GM19468 (cell line): ENCODE data around the gene RNF214.
"Not testable (repeated sequence)": the region's sequence is repeated elsewhere in the genome, so short reads cannot be mapped to it uniquely, and the experiment has no call there.

Experiments used
- ATAC-seq: cut with Tn5 transposase; IDR thresholded peaks from one replicate; pipeline ENCODE4 v1.9.1; 2021; ENCODE audit warnings: mild to moderate bottlenecking, moderate library complexity, moderate number of reproducible peaks; ENCODE audit not compliant: unreplicated experiment; ENCODE audit errors: extremely low read depth

The RNF214 gene

DNA sequence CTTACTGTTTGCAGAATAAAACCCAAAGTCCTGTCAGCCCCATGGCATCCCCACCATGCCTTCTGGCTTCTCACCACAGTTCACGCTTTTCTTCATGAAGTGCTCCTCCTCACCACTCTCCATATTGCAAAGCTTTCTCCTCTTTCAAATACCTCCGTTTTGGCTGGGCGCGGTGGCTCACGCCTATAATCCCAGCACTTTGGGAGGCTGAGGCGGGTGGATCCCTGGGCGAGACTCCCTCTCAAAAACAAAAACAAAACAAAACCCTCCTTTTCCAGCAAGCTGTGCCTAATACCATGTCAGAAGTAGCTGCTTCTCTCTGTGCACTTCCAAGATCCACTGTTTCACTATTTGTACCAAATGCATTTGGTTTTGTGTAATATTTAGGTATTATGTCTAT is 76.8 kb downstream of the RNF214 start:
- ATAC-seq = no peak

DNA sequence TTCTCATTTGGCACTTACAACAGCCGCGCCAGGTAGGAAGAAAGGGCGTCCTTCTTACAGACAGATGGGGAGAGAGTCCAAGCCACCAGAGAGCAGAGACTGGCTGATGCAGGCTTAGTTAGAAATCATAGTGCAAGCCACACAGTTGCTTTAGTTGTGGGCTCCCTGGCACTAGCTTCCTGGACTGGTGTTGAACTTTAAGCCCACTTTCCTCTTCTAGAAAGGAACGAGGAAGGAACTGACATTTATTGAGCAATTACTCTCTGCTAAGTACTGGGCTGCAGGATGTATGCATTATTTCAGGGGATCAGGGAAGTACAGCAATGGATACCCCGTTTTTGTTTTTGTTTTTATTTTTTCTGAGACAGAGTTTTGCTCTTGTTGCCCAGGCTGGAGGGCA is 80.6 kb downstream of the RNF214 start:
- ATAC-seq = no peak

DNA sequence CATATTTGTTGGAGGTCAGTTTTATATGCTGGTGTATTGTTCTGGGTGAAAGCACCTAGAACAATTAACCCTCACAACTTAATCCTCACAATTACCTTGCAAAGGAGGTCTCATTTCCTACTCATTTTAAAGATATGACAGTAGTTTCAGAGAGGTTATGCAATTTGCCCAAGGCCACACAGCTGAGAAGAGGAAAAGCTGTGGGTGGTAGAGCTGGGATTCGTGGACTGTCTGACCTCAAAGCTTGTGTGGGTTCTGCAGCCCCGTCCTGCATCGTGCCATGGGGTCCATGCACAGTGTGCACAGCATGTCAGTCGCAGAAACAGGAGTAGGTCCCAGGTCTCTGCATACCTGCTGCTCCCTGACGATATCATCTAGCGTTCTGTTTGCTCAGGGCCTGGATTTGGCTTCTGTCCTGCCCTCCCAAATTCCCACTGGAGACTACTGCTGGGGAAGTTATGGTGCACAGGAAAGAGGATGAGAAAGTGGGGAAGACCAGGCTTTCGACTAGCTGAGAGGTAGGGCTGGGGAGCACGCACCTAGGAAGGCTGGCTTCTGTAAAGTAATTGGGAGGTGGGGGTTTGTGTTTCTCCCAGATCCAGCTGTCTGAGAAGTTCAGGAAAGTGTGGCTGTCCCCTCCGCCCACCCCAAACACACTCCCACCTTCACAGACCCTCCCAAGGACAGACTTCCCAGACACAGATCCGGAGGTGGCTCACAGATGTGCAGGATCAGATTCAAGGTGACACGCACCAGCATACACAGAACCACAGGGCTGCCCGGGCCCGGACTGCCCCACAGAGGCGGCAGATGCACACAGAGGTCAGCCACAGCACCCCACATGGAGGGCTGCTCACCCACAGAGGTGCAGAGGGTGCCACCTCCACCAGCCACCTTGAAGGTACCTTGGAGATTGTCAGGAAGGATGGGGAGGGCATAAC is 81.6 kb downstream of the RNF214 start:
- ATAC-seq = no peak

DNA sequence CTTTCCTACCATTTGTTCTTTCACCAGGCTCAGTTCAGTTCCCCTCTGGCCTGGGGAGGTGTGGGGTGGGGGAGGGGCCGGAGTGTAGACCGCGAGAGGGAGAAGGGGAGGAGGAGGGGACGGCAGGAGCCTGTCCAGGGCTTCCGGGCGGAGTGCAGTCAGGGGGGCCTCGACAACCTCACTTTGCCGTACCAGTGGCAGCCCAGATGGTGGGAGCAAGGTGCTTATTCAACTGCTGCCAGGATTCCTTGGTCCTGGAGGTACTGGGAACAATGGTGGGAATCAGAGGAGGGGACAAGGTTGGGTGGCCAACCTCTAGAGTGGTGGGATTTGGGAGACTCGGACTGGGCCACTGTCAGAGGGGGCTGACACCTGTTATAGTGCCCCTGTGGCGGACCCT is 82.4 kb downstream of the RNF214 start:
- no peak for ATAC-seq

DNA sequence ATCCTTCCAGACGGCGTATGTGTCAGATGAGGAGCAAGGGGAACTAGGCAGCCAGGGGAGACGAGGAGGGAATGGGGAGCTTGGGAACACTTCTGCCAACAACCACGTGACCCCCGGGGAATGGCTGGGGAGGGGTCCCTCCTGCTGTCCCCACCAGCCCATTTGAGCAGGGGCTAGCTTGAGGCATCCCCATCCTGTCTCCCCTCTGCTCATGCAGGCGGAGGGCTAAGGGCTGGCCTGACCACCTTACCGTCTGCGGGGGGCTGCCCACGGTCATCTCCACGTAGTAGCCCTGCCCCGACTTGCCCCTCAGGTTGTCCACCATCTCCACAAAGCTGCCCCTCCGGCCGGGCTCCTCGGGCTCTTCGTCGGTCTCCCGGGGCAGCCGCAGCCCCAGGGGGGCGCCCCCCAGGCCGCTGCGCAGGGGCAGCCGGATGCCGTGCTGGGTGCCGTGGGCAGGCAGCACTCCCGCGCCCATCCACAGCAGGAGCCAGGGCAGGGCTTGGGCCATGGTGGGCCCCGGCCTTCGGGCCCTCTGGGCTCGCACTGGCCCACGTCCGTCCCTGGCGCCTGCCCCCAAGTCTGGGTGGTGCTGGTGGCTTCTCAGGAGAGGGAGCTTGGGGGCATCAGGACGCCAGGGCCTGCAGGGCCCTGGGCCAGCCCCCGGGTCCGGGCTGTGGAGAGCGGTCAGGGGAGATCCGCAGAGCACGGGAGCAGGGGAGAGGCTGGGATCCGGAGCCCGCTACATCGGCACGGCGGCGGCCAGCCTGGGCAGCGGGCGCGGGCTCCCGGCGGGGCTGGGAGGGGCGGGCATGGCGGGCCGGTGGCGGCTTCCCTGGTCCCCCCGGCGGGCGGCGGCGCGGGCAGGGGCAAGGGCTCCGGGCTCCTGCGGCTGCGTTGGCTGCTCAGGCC is 83.1 kb downstream of the RNF214 start:
- ATAC-seq = no peak

DNA sequence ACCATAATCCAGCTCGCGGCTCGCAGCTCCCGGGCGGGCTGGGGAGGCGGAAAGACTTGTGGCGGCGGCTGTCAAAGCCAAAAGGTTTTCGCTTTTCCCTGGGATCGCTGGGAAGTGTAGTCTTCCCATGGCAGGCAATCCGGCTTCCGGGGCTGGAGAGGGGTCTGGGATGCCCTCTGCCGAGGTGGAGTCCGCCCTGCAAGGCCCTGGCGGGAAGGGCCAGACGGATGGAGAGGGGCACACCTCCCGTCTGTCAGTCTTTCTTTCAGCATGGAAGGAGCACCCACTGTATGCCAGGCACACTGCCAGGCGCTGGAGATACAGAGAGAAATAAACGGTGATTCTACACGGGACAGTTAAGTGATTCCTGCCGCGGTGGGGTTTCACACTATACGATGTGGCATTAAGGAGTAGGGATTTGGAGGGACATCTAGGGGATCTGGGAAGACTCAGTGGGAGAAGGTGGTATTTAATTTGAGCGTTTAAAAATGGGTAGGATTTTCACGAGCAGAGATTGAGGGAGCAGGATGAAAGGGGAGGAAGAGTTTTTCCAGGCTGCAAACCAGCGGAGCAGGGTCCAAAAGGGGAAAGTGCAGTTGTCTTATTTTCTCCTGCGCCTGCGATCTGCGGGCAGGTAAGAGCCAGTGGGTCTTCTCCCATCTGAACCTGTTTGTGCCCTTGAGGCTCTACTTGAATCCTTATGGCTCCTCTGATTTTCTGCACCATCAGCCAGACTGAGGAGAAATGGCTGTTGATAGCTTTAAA is 83.9 kb downstream of the RNF214 start, which contains the start of gene BACE1:
BACE1 (minus strand) TSS at position 60 of the 765 bp plus-strand sequence. CDS start 461 bp downstream, outside the sequence.
- ATAC-seq = no peak

DNA sequence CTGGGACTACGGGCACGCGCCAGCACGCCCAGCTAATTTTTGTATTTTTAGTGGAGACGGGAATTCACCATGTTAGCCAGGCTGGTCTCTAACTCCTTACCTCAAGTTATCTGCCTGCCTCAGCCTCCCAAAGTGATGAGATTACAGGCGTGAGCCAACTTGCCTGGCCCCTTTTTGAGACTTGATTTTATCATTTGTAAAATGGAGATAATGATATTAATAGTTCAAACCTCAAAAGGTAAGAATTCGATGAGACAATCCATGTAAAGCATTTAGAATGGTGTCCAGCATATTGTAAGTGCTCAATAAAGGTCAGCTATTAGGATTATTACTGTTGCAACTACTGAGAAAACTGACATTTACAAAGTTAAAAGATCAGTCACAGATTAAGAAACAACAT is 86.3 kb downstream of the RNF214 start:
- ATAC-seq = no peak

DNA sequence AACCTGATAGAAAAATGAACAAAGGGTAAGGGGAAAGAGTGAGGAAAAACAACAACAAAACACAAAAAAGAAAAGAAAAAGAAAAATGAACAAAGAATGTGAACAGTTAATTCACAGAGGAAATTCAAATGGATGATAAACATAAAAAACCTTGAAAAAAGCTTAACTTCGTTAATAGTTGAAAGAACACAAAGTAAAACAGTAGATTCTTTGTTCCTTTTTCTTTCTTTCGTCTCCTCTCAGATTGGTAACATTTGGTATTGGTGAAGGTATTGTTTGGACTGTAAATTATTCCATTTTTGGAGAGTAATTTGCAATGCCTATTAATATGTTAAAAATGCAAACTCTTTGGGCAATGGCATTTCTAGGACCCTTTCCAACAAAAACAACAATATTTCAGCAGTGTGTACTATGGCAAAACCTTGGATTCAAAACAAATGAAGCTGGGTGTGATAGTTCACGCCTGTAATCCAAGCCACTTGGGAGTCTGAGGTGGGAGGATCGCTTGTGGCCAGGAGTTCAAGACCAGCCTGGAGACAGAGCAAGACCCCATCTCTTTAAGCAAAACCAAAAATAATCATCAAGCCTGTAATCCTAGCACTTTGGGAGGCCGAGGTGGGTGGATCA is 86.9 kb downstream of the RNF214 start:
- no peak for ATAC-seq

DNA sequence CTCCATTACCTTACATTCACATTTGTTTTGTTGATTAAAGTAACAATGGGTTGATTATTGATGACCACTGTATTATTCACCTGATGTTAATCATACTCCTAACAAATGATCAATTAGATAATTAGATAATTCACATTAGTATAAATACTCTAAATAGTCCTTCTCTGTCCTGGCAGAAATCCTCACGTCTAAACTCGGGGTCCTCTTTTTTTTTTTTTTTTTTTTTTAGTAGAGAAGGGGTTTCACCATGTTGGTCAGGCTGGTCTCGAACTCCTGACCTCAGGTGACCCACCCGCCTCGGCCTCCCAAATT is 94.7 kb downstream of the RNF214 start:
- ATAC-seq = not testable (repeated sequence)

DNA sequence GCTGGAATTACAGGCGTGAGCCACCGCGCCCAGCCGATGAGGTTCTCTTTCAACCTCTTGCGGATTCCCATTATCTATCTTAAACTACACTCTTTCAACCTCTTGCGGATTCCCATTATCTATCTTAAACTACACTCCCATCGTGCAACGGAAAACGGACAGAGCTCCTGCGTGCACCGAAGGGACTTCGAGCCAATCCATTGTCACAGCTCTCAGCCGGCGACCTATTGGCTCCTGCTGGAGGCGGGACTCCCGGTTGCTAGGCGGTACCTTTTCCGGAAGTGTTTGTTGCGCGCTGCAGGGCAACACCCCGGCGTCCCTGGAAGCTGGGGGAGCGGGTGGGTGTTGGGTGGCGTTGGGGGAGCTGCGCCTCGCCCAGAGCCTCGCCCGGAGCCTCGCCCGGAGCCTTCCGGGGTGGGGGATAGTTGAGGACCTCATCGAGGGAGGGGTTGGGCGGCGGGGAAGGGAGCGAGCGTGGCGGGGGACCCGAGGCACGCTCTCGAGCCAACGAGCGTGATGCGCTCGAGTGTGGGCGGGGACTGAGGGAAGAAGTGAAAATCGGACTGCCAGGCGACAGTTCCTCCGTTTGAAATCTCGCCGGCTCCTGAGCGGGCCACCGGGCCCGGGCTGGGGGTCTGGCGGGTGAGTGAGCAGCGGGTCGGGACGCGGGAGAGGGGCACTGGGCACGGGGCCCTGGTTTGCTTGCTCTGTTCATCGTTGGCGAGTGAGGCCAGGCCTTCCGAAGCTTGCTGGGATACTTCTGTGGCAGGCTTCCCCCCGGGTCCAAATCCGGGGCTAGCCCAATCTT is 95.3 kb downstream of the RNF214 start, which contains the start of gene CEP164:
CEP164 (plus strand) TSS at position 288 of the 808 bp plus-strand sequence. CDS start 10,733 bp downstream, outside the sequence.
- ATAC-seq = peak; percentile 88

DNA sequence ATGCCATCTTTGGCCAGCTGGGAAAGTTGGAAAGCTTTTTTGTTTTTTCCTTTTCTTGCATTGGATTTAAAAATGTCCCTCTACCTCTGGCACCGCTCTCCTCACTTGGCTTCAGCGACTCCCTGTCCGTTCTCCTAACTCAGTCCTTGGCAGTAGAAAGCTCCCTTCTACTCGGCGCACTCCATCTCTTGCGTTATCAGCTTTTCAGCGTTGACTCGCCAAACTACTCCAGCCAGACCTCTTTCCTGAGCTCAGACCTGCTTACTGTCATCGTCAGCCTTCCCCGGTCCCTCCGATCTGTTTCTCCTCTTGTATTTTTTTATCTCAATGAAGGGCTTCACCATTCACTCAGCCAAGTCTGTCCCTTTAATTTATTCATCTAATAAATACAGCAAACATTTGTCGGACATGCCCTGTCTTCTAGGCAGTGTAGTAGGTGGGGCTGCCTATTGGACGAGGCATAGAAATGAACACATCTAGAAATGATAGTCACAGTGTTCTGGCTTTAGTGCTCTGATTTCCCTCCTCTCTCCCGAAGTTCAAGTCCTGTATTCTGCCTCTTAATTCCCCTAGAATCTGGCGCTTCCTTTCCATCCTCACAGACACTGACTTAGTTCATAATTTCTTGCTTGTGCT is 96.0 kb downstream of the RNF214 start:
- no peak for ATAC-seq

DNA sequence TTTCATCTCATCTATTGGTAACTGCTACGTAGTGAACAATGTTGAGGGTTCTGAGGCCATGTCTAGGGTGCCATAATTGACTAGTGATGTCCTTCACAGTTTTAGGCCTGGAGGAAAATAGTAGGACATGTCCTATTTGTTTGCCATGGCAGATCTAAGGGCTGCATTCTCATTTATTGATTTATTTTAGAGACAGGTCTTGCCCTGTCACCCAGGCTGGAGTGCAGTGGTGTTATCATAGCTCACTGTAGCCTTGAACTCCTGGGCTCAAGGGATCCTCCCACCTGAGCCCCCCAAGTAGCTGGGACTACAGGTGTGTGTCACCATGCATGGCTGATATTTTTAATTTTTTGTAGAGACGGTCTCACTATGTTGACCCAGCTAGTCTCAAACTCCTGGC is 100.4 kb downstream of the RNF214 start:
- no peak for ATAC-seq

DNA sequence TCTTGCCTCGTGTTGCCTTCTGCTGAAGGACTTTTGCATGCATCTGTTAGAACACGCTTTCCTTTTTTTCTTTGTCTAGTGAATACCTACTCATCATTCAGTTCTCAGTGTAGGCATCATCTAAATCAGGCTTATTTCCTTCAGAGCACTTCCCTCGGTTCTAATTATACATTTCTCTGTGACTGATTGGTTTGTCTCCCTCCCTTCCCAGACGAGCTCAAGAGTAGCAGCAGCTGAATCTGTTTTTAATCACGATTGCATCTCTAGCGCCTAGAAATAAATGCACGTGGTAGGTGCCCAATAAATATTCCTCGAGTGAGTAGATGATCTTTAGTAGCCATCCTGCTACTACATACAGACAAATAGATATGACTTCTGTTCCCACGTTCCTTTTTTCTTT is 101.4 kb downstream of the RNF214 start:
- ATAC-seq = no peak

DNA sequence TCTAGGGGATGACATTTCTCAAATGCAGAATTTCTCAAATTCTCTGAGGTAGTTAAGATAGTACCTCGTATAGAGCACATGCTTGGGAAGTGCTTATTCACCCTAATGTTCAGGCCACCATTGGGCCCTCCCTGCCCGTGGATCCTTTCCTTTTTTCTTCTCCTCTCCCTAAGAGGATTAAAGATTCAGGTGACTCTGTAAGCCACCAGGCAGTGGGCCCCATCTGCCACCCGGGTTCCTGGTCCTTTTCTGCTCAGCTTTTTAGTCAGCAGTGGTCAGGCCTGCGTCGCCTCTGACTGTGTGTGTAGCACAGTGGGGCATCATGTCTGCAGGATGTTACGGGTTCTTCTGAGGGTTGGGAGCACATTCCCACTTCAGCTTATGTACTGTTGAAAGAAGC is 102.4 kb downstream of the RNF214 start:
- no peak for ATAC-seq

DNA sequence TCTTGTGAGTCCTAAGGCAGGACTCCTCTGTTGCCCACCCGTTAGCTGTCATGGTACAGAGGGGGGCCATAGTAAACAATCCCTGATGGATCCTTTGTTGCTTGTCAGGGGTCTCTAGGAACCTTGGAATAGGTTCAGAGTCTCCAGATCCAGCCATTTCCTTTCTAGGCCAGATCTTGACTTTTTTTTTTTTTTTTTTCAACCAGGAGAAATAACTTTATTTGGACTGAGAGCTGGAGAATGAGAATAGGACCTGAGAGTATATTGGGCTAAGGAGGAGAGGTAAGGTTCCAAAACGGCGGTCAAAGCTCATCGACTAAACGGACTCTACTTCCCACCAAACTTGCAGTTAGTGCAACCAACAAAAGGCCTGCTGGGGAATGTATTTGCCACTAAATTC is 102.9 kb downstream of the RNF214 start:
- ATAC-seq = no peak
